Inflammatory macrophage (primary cell): Measurements from ENCODE around the gene ZFAND3.
A peak's percentile ranks its signal among the peaks of the same experiment; 100 is the strongest.
"Not testable (repeated sequence)": the region's sequence is repeated elsewhere in the genome, so short reads cannot be mapped to it uniquely, and the experiment has no call there.

Experiments
- DNase-seq, 2 donors: peaks; one replicate each; pipeline ENCODE4 v3.0.0-alpha.2; 2020 to 2022

Gene ZFAND3

GRCh38 chr6:37974943-37975342, 155.4 kb downstream of the ZFAND3 start:
- no peak for DNase-seq

DNA sequence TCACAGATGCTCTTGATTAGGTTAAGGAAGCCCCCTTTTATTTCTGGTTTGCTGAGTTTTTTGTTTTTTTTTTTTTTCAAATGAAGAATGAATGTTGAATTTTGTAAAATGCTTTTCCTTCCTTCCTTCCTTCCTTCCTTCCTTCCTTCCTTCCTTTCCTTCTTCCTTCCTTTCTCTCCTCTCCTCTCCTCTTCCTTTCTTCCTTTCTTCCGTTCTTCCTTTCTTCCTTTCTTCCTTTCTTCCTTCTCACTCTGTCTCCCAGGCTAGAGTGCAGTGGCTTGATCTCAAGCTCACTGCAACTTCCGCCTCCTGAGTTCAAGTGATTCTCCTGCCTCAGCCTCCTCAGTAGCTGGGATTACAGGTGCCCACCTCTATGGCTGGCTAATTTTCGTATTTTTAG, 158.2 kb downstream of the ZFAND3 start:
- DNase-seq, result no peak

- DNase-seq, result no peak
Measured at GRCh38 chr6:37979392-37980221, 160.1 kb downstream of the ZFAND3 start.

DNA sequence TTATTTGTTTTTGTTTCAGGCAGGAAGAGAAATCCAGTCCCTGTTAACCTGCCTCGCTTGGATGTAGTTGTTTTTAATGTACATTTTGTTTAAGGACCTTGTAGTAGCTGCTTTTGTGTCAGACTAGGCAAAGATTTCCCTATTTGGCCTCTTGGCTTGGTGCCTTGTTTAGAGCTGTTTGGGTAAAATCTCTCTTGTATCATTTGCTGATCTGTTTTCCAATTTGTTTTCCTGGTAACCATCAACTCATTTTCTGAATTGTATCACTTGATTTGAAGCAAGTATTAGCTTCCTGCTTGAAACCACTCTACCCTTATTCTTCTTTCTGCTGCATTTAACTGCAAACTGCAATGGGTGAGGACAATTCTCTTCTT, 160.7 kb downstream of the ZFAND3 start:
- DNase-seq, result no peak

DNA sequence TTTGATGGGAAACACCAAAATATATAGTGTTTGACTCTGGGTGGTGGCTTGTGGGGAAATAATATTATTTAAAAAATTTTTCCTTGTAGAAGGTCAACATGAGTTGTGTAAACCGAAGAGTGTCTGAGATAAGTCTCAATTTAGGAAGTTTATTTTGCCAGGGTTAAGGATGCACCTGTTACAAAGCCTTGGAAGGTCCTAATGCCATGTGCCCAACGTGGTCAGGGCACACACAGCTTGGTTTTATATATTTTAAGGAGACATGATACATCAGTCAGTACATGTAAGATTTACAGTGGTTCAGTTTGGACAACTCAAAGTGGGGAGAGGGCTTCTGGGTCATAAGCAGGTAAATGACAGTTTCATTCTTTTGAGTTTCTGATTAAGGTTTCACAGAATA, 162.1 kb downstream of the ZFAND3 start:
- no peak for DNase-seq

DNA sequence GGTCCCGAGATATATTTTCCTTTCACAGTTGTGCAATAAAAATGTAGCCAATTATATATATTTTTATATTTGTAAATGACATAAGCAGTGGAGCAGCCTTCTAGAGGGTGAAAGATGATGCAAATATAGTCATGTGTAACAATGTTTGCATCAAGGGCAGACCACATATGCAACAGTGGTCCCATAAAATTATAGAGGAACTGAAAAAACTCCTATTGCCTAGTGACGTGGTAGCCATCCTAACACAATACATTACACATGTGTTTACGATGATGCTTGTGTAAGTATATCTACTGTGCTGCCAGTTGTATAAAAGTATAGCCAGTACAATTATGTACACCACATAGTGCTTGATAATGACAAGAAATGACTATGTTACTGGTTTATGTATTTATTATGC, 162.8 kb downstream of the ZFAND3 start:
- peak; percentile 60 to 75 for DNase-seq

- DNase-seq, result no peak
Measured at GRCh38 chr6:37983720-37984501, 164.4 kb downstream of the ZFAND3 start.

DNA sequence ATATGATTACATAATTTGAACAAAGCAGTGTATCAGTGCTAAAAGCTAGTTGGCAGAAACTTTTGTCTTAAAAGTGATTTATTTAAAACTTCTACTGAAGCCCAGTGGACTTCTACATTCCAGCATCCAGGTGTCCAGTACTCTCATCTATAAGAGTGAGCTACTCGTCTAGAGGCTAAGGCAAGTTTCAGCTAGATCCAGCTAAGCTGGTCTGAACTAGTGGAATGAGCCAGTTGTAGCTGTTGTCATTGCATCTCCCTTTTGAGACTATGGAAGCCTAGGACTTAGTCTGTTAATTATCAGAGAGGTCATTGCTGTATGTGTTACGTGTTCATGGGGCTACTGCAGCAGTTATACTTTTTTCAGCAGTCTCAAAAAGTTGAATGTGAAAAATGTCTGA, 165.1 kb downstream of the ZFAND3 start:
- DNase-seq, result no peak

- no peak for DNase-seq
Measured at GRCh38 chr6:37985355-37985754, 165.8 kb downstream of the ZFAND3 start.

DNA sequence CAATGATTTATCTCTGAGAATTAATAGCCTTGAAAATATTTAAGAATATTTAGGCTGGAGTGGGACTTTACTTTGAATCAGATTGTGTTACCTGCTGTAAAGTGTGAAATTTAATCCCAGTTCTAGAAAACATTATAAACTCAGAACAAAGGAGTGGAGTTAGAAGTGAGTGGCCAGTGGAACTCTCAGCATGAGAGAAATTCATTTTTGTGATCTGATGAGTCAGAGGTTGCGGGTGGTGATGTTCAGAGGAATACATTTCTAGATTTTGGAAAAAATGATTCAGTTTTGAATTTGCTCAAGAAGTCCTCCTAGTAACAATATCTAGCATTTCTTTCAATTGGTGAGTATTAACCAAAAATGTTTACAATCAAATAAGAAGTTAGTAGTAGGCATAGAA, 167.5 kb downstream of the ZFAND3 start:
- DNase-seq, result no peak

- DNase-seq, result no peak
Measured at GRCh38 chr6:37987559-37987958, 168.0 kb downstream of the ZFAND3 start.

GRCh38 chr6:37988127-37988526, 168.6 kb downstream of the ZFAND3 start:
- DNase-seq, result no peak

- no peak for DNase-seq
Measured at GRCh38 chr6:37988696-37989095, 169.2 kb downstream of the ZFAND3 start.

DNA sequence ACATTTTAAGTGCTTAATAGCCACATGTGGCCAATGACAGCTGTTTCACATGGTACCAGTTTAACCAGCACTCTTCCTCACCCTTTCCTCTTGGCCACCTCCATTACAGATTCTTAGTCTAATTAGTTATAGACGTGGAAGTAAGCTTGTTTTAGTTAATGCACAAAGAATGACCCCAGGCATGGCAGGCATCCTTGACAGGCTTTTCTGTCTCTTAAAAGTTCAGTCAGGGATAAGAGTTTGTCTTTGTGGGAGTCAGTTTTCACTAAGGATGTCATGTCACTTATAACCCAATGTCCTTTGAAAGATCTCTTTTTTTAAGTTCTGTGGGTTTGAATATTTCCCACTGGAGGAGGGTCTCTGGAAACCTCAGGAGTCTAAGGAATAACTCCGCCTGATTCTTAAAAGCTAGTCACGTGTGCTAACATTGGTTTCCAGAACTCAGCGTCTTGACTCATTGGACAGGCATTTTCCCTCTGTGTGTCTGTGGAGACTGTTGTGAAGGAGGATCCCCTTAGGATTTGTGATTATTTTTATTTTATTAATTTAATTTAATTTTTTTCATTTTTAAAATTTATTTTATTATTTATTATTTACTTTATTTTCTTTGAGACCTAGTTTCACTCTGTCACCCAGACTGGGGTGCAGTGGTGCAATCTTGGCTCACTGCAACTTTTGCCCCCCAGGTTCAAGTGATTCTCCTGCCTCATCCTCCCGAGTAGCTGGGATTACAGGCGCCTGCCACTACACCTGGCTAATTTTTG, 171.4 kb downstream of the ZFAND3 start:
- DNase-seq, result no peak

GRCh38 chr6:37992749-37993148, 173.2 kb downstream of the ZFAND3 start:
- DNase-seq, result no peak

DNA sequence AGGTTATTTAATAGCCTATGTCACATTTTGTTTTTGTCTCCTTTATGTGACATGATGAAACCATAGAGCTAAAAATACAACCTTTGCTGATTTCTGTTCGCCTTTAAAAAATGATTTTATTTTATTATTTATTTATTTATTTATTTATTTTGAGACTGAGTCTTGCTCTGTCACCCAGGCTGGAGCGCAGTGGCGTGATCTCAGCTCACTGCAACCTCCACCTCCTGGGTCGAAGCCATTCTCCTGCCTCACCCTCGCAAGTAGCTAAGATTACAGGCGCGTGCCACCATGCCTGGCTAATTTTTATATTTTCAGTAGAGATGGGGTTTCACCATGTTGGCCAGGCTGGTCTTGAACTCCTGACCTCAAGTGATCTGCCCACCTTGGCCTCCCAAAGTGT, 173.7 kb downstream of the ZFAND3 start:
- DNase-seq, result not testable (repeated sequence)

GRCh38 chr6:37993596-37993995, 174.1 kb downstream of the ZFAND3 start:
- DNase-seq, result no peak

DNA sequence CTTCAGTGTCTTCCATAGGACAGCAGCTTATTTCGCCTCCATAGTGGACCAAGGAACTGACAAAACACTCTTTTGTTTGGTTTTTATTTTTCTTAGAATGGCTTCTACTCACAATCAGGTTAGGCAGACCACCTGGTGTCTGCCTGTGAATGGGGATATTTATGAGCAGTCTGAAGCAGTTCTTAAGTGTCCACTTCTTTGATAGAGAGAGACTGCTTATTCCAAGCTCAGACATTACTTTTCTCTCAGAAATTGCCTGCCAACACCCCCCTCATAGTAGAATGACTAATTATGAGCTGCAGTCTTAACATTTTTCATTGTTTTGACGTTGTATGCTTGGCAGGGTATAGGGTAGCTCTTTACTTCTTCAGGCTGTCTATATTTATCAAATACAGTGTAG, 174.7 kb downstream of the ZFAND3 start:
- no peak for DNase-seq

GRCh38 chr6:37998366-37998765, 178.8 kb downstream of the ZFAND3 start:
- no peak for DNase-seq

GRCh38 chr6:38001386-38001785, 181.9 kb downstream of the ZFAND3 start:
- no peak for DNase-seq

- no peak for DNase-seq
Measured at GRCh38 chr6:38004908-38005307, 185.4 kb downstream of the ZFAND3 start.

- no peak for DNase-seq
Measured at GRCh38 chr6:38011937-38012336, 192.4 kb downstream of the ZFAND3 start.

DNA sequence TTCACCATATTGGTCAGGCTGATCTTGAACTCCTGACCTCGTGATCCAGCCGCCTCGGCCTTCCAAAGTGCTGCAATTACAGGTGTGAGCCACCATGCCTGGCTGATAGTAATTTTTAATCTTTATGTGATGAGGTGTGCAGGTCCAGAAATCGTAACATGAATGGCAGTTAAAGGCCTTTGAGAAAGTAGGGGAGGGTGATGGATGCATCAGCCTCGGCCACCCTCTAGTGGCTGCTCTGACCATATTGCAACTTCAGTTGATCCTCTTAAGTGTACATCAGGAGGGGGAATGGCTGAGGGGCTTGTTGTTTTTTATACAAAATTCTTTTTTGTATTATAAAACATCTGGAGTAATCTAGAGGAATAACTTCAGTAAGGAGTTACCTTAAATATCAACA, 193.0 kb downstream of the ZFAND3 start:
- DNase-seq, result peak in 1 of 2 donors; percentile 32
